GM19468 (cell line): Measurements from ENCODE around the gene IGF2R.
"Not testable (repeated sequence)": the region's sequence is repeated elsewhere in the genome, so short reads cannot be mapped to it uniquely, and the experiment has no call there.

Source experiments
- ATAC-seq: cut with Tn5 transposase; IDR thresholded peaks from one replicate; pipeline ENCODE4 v1.9.1; 2021; ENCODE audit warnings: mild to moderate bottlenecking, moderate library complexity, moderate number of reproducible peaks; ENCODE audit not compliant: unreplicated experiment; ENCODE audit errors: extremely low read depth

IGF2R gene

GRCh38 chr6:160085713-160086505, 117.0 kb downstream of the IGF2R start:
- no peak for ATAC-seq

GRCh38 chr6:160086754-160087153, 117.9 kb downstream of the IGF2R start:
- ATAC-seq: no peak

- ATAC-seq: no peak
Measured at GRCh38 chr6:160088069-160088783, 119.3 kb downstream of the IGF2R start.

GRCh38 chr6:160088784-160089533, 120.1 kb downstream of the IGF2R start:
- no peak for ATAC-seq

- ATAC-seq: no peak
Measured at GRCh38 chr6:160089534-160089897, 120.6 kb downstream of the IGF2R start.

GRCh38 chr6:160090442-160091239, 121.8 kb downstream of the IGF2R start:
- not testable (repeated sequence) for ATAC-seq

GRCh38 chr6:160092176-160092575, 123.3 kb downstream of the IGF2R start:
- not testable (repeated sequence) for ATAC-seq

GRCh38 chr6:160092602-160093001, 123.7 kb downstream of the IGF2R start:
- ATAC-seq: no peak

GRCh38 chr6:160093061-160093460, 124.2 kb downstream of the IGF2R start:
- no peak for ATAC-seq

- ATAC-seq: no peak
Measured at GRCh38 chr6:160093946-160094345, 125.1 kb downstream of the IGF2R start.

- no peak for ATAC-seq
Measured at GRCh38 chr6:160095146-160095845, 126.4 kb downstream of the IGF2R start.

GRCh38 chr6:160101277-160102205, 132.7 kb downstream of the IGF2R start:
- ATAC-seq: no peak

- no peak for ATAC-seq
Measured at GRCh38 chr6:160102399-160102798, 133.5 kb downstream of the IGF2R start.

- ATAC-seq: no peak
Measured at GRCh38 chr6:160102956-160103824, 134.3 kb downstream of the IGF2R start.

- ATAC-seq: no peak
Measured at GRCh38 chr6:160103825-160104100, 134.9 kb downstream of the IGF2R start.

- no peak for ATAC-seq
Measured at GRCh38 chr6:160104821-160105517, 136.1 kb downstream of the IGF2R start.

GRCh38 chr6:160106010-160106409, 137.1 kb downstream of the IGF2R start:
- no peak for ATAC-seq
